Colonic mucosa (tissue), 4 donors: ENCODE measurements around the gene ADAD2. TPM values are rescaled to one million over a fixed set of nuclear protein-coding genes. Genes with fewer than 3 reads are reported as not detected.

Source experiments
- DNase-seq: peaks from one replicate; pipeline ENCODE4 v3.0.0-alpha.2; 2020
- H3K27ac ChIP-seq: fragments of 200-600 bp; one replicate; pipeline ENCODE4 v1.8.0; 2021
- H3K27me3 ChIP-seq: fragments of 200-600 bp; one replicate; pipeline ENCODE4 v1.8.0; 2021
- H3K36me3 ChIP-seq: fragments of 200-600 bp; one replicate; pipeline ENCODE4 v1.8.0; 2021
- H3K4me1 ChIP-seq: fragments of 200-600 bp; one replicate; pipeline ENCODE4 v1.8.0; 2021; ENCODE audit warnings: mild to moderate bottlenecking
- H3K4me3 ChIP-seq: fragments of 200-600 bp; one replicate; pipeline ENCODE4 v1.8.0; 2021
- H3K9ac ChIP-seq, 2 donors: one replicate each; pipeline ENCODE4 v1.7.0; 2013; ENCODE audit warnings: control low read depth in 2 of 2, low read depth in 2 of 2, low read length in 2 of 2
- H3K9me3 ChIP-seq: fragments of 200-600 bp; one replicate; pipeline ENCODE4 v1.8.0; 2021
- CTCF ChIP-seq: fragments of 200-600 bp; IDR thresholded peaks from one replicate; pipeline ENCODE4 v1.8.0; 2022; ENCODE audit warnings: antibody characterized with exemption, mild to moderate bottlenecking
- intact Hi-C: fragments of 100-400 bp; cut with DNase I; formaldehyde crosslinking; loops from one replicate; pipeline ENCODE4 v1.14.1; 2022
- total RNA-seq, 2 donors: library from RNA; stranded (reverse); fragmentation: NEBNext Ultra II Directional in 1 of 2; extraction: Animal tissue kit (Norgen Biotek cat#: 25700) in 1 of 2; gene quantifications; one replicate each; pipeline ENCODE4 v1.2.1, GENCODE V29; 2021
- donor health status: healthy.
- donor health status: DM: no; HTN: no; CAD: no.
- donor health status: DM: no; HTN: no; CAD: no.

ADAD2 gene
- total RNA-seq, 2 donors from 2014 or later, result not detected

- intact Hi-C loops, result no loop called here
- H3K27ac ChIP-seq, result no peak overlapping the region
- H3K4me1 ChIP-seq, result peaks cover 4% of the 10 kb centered on the region
- no peaks in the 10 kb centered on the region for H3K27me3 ChIP-seq
- no peak overlapping the region for H3K4me3 ChIP-seq
- H3K9ac ChIP-seq, result no peak overlapping the region
- H3K9me3 ChIP-seq, result no peaks in the 10 kb centered on the region
- no peak for DNase-seq
- H3K36me3 ChIP-seq, result no peaks in the 10 kb centered on the region
- TF ChIP-seq CTCF, result no peak
Measured at GRCh38 chr16:84178146-84178765, 12.7 kb upstream of the ADAD2 start.

DNA sequence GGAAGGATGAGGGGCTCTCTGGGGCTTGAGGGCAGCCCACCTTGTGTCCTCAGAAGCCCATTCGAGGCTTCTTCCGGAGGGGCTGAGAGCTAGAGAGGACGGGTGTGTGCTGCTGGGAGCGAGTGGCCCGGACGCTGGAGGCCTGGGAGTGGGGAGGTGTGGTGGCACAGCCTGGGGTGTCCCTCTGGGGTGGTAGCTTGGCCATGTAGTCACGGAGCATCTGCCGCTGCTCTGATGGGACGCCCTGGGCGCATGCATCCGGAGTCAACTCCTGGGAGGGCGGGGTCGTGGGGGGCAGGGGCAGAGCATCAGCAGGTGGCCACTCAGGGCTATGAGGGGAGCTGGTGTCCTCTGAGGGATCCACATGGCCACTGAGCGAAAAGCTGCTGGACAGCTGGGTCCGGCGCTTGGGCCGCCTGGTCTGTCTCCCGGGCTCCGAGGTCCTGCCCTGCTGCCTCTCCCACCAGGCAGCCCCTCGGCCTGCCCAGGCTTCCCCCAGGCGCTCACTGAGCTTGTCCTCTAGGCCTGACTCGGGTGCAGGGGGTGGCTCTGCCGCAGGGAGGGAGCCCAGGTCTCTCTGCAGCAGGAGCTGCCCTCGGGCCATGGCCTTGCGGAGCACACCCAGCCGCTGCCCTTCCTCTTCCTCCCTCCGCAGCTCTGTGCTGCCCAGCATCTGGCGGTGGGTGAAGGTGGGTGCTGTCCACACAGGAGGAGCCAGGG lies 11.9 kb upstream of the ADAD2 start:
- no peaks in the 10 kb centered on the region for H3K36me3 ChIP-seq

DNA sequence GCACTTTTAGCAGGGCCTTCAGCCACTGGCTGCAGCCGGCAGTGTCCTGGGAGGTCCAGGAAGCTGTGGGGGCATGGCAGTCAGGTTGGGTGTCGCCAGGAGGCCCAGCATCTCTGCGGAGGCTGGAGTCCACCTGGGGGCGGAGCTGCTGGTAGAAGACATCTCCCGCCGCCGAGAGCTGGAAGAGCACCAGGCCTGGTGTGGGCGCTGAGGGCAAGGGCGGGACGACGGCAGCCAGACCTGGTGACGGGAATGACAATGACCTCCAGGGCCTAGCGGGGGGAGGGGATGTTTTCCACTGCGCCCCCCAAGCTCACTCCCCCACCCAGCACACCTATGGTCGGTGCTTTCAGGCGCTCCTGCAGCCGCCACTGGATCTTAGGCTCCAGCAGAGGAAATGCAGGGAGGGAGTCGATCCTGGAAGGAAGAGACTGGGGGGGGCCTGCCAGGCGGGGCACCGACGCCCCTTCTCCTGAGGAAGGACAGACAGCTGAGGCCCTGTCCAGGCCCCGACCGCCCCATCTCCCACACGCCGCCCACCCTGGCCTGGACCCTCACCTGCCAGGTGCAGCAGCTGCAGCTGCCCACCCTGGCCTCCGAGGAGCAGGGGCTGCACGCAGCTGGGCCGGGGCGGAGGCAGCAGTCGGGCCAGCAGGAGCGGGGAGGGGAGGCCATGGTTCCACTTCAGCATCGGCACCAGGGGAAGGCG lies 11.2 kb upstream of the ADAD2 start:
- no peaks in the 10 kb centered on the region for H3K36me3 ChIP-seq
- no peak for TF ChIP-seq CTCF
- no peak overlapping the region for H3K9ac ChIP-seq
- peaks cover 4% of the 10 kb centered on the region for H3K4me1 ChIP-seq
- no peaks in the 10 kb centered on the region for H3K27me3 ChIP-seq
- no peak overlapping the region for H3K27ac ChIP-seq
- no peak for DNase-seq
- no peak overlapping the region for H3K4me3 ChIP-seq
- H3K9me3 ChIP-seq, result no peaks in the 10 kb centered on the region
- intact Hi-C loops, result loop anchor here (10.0 kb wide), 2 partner anchors 215 to 305 kb away; partner anchors contain the start of gene NECAB2

More for the DNA sequence above, 11.9 kb upstream of the ADAD2 start:
- Histone ChIP-seq H3K27ac (no peak overlapping the region), H3K9me3 (no peaks in the 10 kb centered on the region), H3K9ac (no peak overlapping the region), H3K4me3 (no peak overlapping the region), H3K4me1 (peaks cover 4% of the 10 kb centered on the region), H3K27me3 (no peaks in the 10 kb centered on the region)
- no peak for TF ChIP-seq CTCF
- intact Hi-C loops, result no loop called here
- DNase-seq, result no peak

- no peaks in the 10 kb centered on the region for H3K27me3 ChIP-seq
- no peaks in the 10 kb centered on the region for H3K36me3 ChIP-seq
- no peak for DNase-seq
- peaks cover 4% of the 10 kb centered on the region for H3K4me1 ChIP-seq
- H3K9ac ChIP-seq, result no peak overlapping the region
- no peaks in the 10 kb centered on the region for H3K9me3 ChIP-seq
- intact Hi-C loops, result loop anchor here (10.0 kb wide), 2 partner anchors 216 to 304 kb away; partner anchors contain the start of gene NECAB2
- H3K4me3 ChIP-seq, result no peak overlapping the region
- TF ChIP-seq CTCF, result no peak
- no peak overlapping the region for H3K27ac ChIP-seq
Measured at GRCh38 chr16:84180519-84181140, 10.3 kb upstream of the ADAD2 start.
